ENCODE measurements around the gene TGFB2. TPM values are rescaled to one million over a fixed set of nuclear protein-coding genes. Genes with fewer than 3 reads are reported as not detected.

The TGFB2 gene
- 50.6 TPM for total RNA-seq

DNA sequence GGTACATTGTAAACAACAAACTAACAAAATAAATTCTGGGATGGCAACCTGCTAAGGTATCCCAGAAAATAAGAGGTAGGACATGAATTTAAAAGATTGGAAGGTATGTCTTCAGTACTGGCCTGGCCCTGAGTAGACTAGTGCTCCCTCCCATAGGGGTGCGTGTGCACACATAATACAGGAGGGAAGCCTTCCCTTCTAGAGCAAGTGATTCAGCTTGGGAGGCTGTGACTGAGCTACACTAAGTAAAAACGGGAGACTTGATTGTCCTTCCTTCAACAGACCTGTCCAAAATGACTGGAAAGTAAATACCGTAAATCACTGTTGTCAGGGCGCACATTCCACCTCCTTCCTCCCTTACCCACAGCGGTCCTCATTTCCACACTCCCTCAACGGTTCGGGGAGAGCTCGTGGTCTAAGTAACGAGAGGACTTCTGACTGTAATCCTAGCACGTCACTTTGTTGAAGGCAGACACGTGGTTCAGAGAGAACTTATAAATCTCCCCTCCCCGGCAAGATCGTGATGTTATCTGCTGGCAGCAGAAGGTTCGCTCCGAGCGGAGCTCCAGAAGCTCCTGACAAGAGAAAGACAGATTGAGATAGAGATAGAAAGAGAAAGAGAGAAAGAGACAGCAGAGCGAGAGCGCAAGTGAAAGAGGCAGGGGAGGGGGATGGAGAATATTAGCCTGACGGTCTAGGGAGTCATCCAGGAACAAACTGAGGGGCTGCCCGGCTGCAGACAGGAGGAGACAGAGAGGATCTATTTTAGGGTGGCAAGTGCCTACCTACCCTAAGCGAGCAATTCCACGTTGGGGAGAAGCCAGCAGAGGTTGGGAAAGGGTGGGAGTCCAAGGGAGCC, at the start of gene TGFB2:
TSS of gene TGFB2 (plus strand) at position 523 of the 859 bp plus-strand sequence. CDS start 1,366 bp downstream, outside the sequence.
- H3K4me3 ChIP-seq (ENCODE audit: low read length in 3 of 3), result peak within 1 kb of the TSS; percentile 83 to 95 (median 90)
- H3K9ac ChIP-seq (ENCODE audit: low read depth in 1 of 3, low read length in 3 of 3), result peak within 1 kb of the TSS; percentile 88 to 99 (median 92)
- H3K9me3 ChIP-seq (ENCODE audit: control insufficient read depth in 3 of 3, low read length in 3 of 3), result no peaks in the 10 kb centered on the region
- H3K36me3 ChIP-seq (ENCODE audit: control insufficient read depth in 3 of 3, insufficient read depth in 3 of 3, low read length in 3 of 3), result no peaks in the 10 kb centered on the region
- peaks cover 5 to 16% (median 13%) of the 10 kb centered on the region in 3 donors for H3K4me1 ChIP-seq (ENCODE audit: control insufficient read depth in 3 of 3, insufficient read depth in 3 of 3, low read length in 3 of 3)
- H3K27me3 ChIP-seq (ENCODE audit: control insufficient read depth in 3 of 3, insufficient read depth in 3 of 3, low read length in 3 of 3), result no peaks in the 10 kb centered on the region
- peak within 1 kb of the TSS; percentile 95 for H3K27ac ChIP-seq (ENCODE audit: low read depth, low read length)

GRCh38 chr1:218296162-218296561, 49.0 kb upstream of the TGFB2 start:
- H3K4me1 ChIP-seq (ENCODE audit: control insufficient read depth in 3 of 3, insufficient read depth in 3 of 3, low read length in 3 of 3), result peaks cover 0 to 3% (median 2%) of the 10 kb centered on the region in 3 donors
- H3K27ac ChIP-seq (ENCODE audit: low read depth, low read length), result no peak overlapping the region
- H3K27me3 ChIP-seq (ENCODE audit: control insufficient read depth in 3 of 3, insufficient read depth in 3 of 3, low read length in 3 of 3), result no peaks in the 10 kb centered on the region
- H3K9me3 ChIP-seq (ENCODE audit: control insufficient read depth in 3 of 3, low read length in 3 of 3), result no peaks in the 10 kb centered on the region
- no peak overlapping the region for H3K9ac ChIP-seq (ENCODE audit: low read depth in 1 of 3, low read length in 3 of 3)
- H3K4me3 ChIP-seq (ENCODE audit: low read length in 3 of 3), result no peak overlapping the region
- no peaks in the 10 kb centered on the region for H3K36me3 ChIP-seq (ENCODE audit: control insufficient read depth in 3 of 3, insufficient read depth in 3 of 3, low read length in 3 of 3)

DNA sequence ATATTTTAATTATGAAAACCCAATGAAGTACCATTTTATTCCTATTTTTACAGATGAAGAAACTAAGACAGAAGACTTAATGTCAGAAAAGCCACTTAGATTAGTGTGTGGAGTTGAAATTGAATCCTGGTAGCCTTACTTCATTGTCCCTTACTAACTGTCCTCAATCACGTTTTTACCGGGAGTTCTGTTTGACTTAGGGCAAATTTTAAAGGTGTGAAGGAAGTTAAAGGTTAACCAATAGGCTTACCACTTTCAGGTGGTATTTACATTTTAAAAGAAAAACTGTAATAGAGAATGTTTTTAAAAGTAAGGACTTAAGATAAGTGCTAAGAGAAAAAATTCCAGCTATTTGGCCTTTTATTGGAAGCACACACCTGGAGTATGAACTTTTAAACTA, 47.7 kb upstream of the TGFB2 start:
- H3K9me3 ChIP-seq (ENCODE audit: control insufficient read depth in 3 of 3, low read length in 3 of 3), result no peaks in the 10 kb centered on the region
- H3K4me3 ChIP-seq (ENCODE audit: low read length in 3 of 3), result no peak overlapping the region
- H3K36me3 ChIP-seq (ENCODE audit: control insufficient read depth in 3 of 3, insufficient read depth in 3 of 3, low read length in 3 of 3), result no peaks in the 10 kb centered on the region
- H3K9ac ChIP-seq (ENCODE audit: low read depth in 1 of 3, low read length in 3 of 3), result no peak overlapping the region
- H3K27me3 ChIP-seq (ENCODE audit: control insufficient read depth in 3 of 3, insufficient read depth in 3 of 3, low read length in 3 of 3), result no peaks in the 10 kb centered on the region
- H3K27ac ChIP-seq (ENCODE audit: low read depth, low read length), result no peak overlapping the region
- H3K4me1 ChIP-seq (ENCODE audit: control insufficient read depth in 3 of 3, insufficient read depth in 3 of 3, low read length in 3 of 3), result peaks cover 0 to 3% (median 2%) of the 10 kb centered on the region in 3 donors

GRCh38 chr1:218297867-218298266, 47.3 kb upstream of the TGFB2 start:
- no peaks in the 10 kb centered on the region for H3K27me3 ChIP-seq (ENCODE audit: control insufficient read depth in 3 of 3, insufficient read depth in 3 of 3, low read length in 3 of 3)
- no peak overlapping the region for H3K9ac ChIP-seq (ENCODE audit: low read depth in 1 of 3, low read length in 3 of 3)
- H3K36me3 ChIP-seq (ENCODE audit: control insufficient read depth in 3 of 3, insufficient read depth in 3 of 3, low read length in 3 of 3), result no peaks in the 10 kb centered on the region
- H3K9me3 ChIP-seq (ENCODE audit: control insufficient read depth in 3 of 3, low read length in 3 of 3), result no peaks in the 10 kb centered on the region
- no peak overlapping the region for H3K4me3 ChIP-seq (ENCODE audit: low read length in 3 of 3)
- H3K27ac ChIP-seq (ENCODE audit: low read depth, low read length), result no peak overlapping the region
- peaks cover 0 to 3% (median 2%) of the 10 kb centered on the region in 3 donors for H3K4me1 ChIP-seq (ENCODE audit: control insufficient read depth in 3 of 3, insufficient read depth in 3 of 3, low read length in 3 of 3)

- H3K9me3 ChIP-seq (ENCODE audit: control insufficient read depth in 3 of 3, low read length in 3 of 3), result no peaks in the 10 kb centered on the region
- no peak overlapping the region for H3K4me3 ChIP-seq (ENCODE audit: low read length in 3 of 3)
- H3K36me3 ChIP-seq (ENCODE audit: control insufficient read depth in 3 of 3, insufficient read depth in 3 of 3, low read length in 3 of 3), result no peaks in the 10 kb centered on the region
- peaks cover 0 to 3% (median 2%) of the 10 kb centered on the region in 3 donors for H3K4me1 ChIP-seq (ENCODE audit: control insufficient read depth in 3 of 3, insufficient read depth in 3 of 3, low read length in 3 of 3)
- H3K27ac ChIP-seq (ENCODE audit: low read depth, low read length), result no peak overlapping the region
- H3K9ac ChIP-seq (ENCODE audit: low read depth in 1 of 3, low read length in 3 of 3), result no peak overlapping the region
- H3K27me3 ChIP-seq (ENCODE audit: control insufficient read depth in 3 of 3, insufficient read depth in 3 of 3, low read length in 3 of 3), result no peaks in the 10 kb centered on the region
Measured at GRCh38 chr1:218298398-218298797, 46.7 kb upstream of the TGFB2 start.

- H3K9me3 ChIP-seq (ENCODE audit: control insufficient read depth in 3 of 3, low read length in 3 of 3), result no peaks in the 10 kb centered on the region
- no peak overlapping the region for H3K9ac ChIP-seq (ENCODE audit: low read depth in 1 of 3, low read length in 3 of 3)
- no peak overlapping the region for H3K27ac ChIP-seq (ENCODE audit: low read depth, low read length)
- H3K36me3 ChIP-seq (ENCODE audit: control insufficient read depth in 3 of 3, insufficient read depth in 3 of 3, low read length in 3 of 3), result no peaks in the 10 kb centered on the region
- no peaks in the 10 kb centered on the region for H3K27me3 ChIP-seq (ENCODE audit: control insufficient read depth in 3 of 3, insufficient read depth in 3 of 3, low read length in 3 of 3)
- H3K4me3 ChIP-seq (ENCODE audit: low read length in 3 of 3), result no peak overlapping the region
- H3K4me1 ChIP-seq (ENCODE audit: control insufficient read depth in 3 of 3, insufficient read depth in 3 of 3, low read length in 3 of 3), result peaks cover 0 to 3% (median 2%) of the 10 kb centered on the region in 3 donors
Measured at GRCh38 chr1:218299416-218299815, 45.7 kb upstream of the TGFB2 start.

GRCh38 chr1:218301217-218301616, 43.9 kb upstream of the TGFB2 start:
- Histone ChIP-seq H3K9ac (ENCODE audit: low read depth in 1 of 3, low read length in 3 of 3) (no peak overlapping the region), H3K27me3 (ENCODE audit: control insufficient read depth in 3 of 3, insufficient read depth in 3 of 3, low read length in 3 of 3) (no peaks in the 10 kb centered on the region), H3K9me3 (ENCODE audit: control insufficient read depth in 3 of 3, low read length in 3 of 3) (no peaks in the 10 kb centered on the region), H3K4me3 (ENCODE audit: low read length in 3 of 3) (no peak overlapping the region), H3K27ac (ENCODE audit: low read depth, low read length) (no peak overlapping the region), H3K36me3 (ENCODE audit: control insufficient read depth in 3 of 3, insufficient read depth in 3 of 3, low read length in 3 of 3) (peaks cover 0 to 7% (median 0%) of the 10 kb centered on the region in 3 donors), H3K4me1 (ENCODE audit: control insufficient read depth in 3 of 3, insufficient read depth in 3 of 3, low read length in 3 of 3) (peaks cover 0 to 3% (median 2%) of the 10 kb centered on the region in 3 donors)

DNA sequence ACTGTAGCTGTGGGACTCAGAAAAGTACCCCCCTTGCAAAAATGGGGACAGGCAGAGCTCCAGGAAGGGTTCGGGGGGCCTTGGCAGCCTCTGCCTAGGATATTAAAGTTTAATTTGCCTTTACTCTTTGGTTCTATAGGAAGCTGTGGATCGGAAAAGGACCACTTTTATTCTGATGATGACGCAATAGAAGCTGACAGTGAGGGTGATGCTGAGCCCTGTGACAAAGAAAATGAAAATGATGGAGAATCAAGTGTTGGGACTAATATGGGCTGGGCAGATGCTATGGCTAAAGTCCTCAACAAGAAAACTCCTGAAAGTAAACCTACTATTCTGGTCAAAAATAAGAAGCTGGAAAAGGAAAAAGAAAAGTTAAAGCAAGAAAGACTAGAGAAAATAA, 43.0 kb upstream of the TGFB2 start:
- Histone ChIP-seq H3K9ac (ENCODE audit: low read depth in 1 of 3, low read length in 3 of 3) (no peak overlapping the region), H3K27me3 (ENCODE audit: control insufficient read depth in 3 of 3, insufficient read depth in 3 of 3, low read length in 3 of 3) (no peaks in the 10 kb centered on the region), H3K4me1 (ENCODE audit: control insufficient read depth in 3 of 3, insufficient read depth in 3 of 3, low read length in 3 of 3) (peaks cover 0 to 2% (median 2%) of the 10 kb centered on the region in 3 donors), H3K36me3 (ENCODE audit: control insufficient read depth in 3 of 3, insufficient read depth in 3 of 3, low read length in 3 of 3) (peaks cover 0 to 7% (median 0%) of the 10 kb centered on the region in 3 donors), H3K4me3 (ENCODE audit: low read length in 3 of 3) (no peak overlapping the region), H3K9me3 (ENCODE audit: control insufficient read depth in 3 of 3, low read length in 3 of 3) (no peaks in the 10 kb centered on the region), H3K27ac (ENCODE audit: low read depth, low read length) (no peak overlapping the region)

DNA sequence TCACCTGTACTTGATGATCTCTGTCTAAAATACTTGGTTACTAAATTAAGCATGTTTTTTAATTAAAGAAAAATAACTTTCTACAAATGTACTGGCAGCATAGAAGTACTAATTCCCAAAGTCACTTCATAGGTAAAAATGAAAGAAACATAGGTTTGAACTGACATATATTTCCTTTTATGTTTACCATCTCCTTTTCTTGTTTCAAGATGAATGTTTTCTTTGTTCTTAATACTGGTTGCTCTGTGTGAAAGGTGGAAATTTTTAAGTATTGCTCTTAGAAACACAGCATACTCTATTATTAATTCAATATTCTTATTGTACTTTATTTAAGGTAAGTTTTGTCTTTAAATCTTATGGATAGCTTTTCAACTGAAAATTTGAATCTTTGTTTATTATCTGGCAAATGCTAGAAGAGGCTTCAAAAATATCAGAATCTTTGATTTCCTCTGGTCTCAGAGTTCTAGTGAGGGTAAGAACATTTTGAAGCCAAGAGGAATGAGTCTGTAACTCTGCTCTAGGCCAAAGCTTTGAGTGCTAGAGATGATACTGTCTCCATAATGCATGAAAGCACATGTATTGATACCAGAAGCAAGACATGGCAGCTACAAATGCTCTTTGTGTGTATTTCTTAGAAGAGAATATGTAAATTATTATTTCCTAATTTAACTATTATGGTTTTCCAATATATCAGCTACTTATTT, 41.8 kb upstream of the TGFB2 start:
- no peak overlapping the region for H3K27ac ChIP-seq (ENCODE audit: low read depth, low read length)
- H3K4me1 ChIP-seq (ENCODE audit: control insufficient read depth in 3 of 3, insufficient read depth in 3 of 3, low read length in 3 of 3), result no peaks in the 10 kb centered on the region
- H3K27me3 ChIP-seq (ENCODE audit: control insufficient read depth in 3 of 3, insufficient read depth in 3 of 3, low read length in 3 of 3), result no peaks in the 10 kb centered on the region
- H3K9ac ChIP-seq (ENCODE audit: low read depth in 1 of 3, low read length in 3 of 3), result no peak overlapping the region
- H3K4me3 ChIP-seq (ENCODE audit: low read length in 3 of 3), result no peak overlapping the region
- H3K36me3 ChIP-seq (ENCODE audit: control insufficient read depth in 3 of 3, insufficient read depth in 3 of 3, low read length in 3 of 3), result peaks cover 0 to 9% (median 0%) of the 10 kb centered on the region in 3 donors
- H3K9me3 ChIP-seq (ENCODE audit: control insufficient read depth in 3 of 3, low read length in 3 of 3), result no peaks in the 10 kb centered on the region

All from skeletal muscle tissue (tissue), 4 donors.